Measurements from ENCODE around the gene RNGTT. TPM values are rescaled to one million over a fixed set of nuclear protein-coding genes. Genes with fewer than 3 reads are reported as not detected.

Gene RNGTT
- total RNA-seq, 3 donors from 2014 or later, result 8.4 to 11.6 (median 9.4) TPM

- intact Hi-C loops (cut with DNase I, micrococcal nuclease), result no loop called here
- ATAC-seq (no peak), DNase-seq (no peak)
- H3K4me3 ChIP-seq, result no peak overlapping the region
- H3K4me1 ChIP-seq (ENCODE audit: low read depth), result no peaks in the 10 kb centered on the region
- no peaks in the 10 kb centered on the region for H3K9me3 ChIP-seq
- no peaks in the 10 kb centered on the region for H3K36me3 ChIP-seq (ENCODE audit: low read depth)
- TF ChIP-seq CTCF (IDR thresholded peaks at IDR 0.05), result no peak
Observed at GRCh38 chr6:88852775-88853174, 110.6 kb downstream of the RNGTT start.

DNA sequence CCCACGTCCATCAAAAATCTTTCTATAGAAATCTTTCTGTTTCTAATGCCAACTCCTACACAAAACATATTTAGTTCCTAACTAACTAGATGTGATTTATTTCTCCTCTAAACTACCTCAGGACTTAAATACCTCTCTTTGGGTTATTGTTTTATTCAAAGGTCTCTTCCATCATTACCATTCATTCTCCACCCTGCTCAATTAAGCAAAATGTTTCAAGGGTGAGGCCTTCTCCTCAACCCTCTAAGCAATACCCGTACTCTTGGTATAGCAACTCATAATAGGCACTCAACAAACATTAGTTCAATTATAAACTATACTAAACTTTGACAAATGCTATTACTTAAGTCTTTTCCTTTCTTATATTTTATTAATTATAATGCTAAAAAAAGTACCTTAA lies 111.4 kb downstream of the RNGTT start:
- no peak for DNase-seq
- intact Hi-C loops (cut with DNase I, micrococcal nuclease), result no loop called here
- H3K4me3 ChIP-seq, result no peak overlapping the region
- no peaks in the 10 kb centered on the region for H3K36me3 ChIP-seq (ENCODE audit: low read depth)
- no peak for TF ChIP-seq CTCF (IDR thresholded peaks at IDR 0.05)
- H3K9me3 ChIP-seq, result no peaks in the 10 kb centered on the region
- no peak for ATAC-seq
- no peaks in the 10 kb centered on the region for H3K4me1 ChIP-seq (ENCODE audit: low read depth)

DNA sequence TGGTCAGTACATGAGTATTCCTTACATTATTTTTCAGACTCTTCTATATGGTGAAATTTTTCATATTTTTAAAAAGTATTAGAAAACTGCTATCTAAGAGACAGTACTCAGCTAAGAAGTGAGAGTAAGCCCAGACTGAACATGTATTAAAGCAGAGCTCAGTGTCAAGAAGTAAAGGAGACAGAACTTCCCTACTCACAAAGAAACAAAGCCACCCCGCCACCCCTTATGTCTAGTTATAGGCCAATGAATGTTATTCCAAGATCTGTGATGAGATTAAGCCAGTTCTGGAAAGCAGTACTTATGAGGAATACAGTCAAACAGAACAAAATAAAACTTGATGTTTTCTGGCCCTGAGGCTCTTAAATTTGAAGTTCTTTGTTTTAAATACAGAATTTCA lies 114.5 kb downstream of the RNGTT start:
- DNase-seq, result no peak
- no peak for ATAC-seq
- Histone ChIP-seq H3K9me3 (no peaks in the 10 kb centered on the region), H3K4me1 (ENCODE audit: low read depth) (no peaks in the 10 kb centered on the region), H3K4me3 (no peak overlapping the region), H3K36me3 (ENCODE audit: low read depth) (no peaks in the 10 kb centered on the region)
- no peak for TF ChIP-seq CTCF (IDR thresholded peaks at IDR 0.05)
- intact Hi-C loops (cut with DNase I, micrococcal nuclease), result no loop called here

DNA sequence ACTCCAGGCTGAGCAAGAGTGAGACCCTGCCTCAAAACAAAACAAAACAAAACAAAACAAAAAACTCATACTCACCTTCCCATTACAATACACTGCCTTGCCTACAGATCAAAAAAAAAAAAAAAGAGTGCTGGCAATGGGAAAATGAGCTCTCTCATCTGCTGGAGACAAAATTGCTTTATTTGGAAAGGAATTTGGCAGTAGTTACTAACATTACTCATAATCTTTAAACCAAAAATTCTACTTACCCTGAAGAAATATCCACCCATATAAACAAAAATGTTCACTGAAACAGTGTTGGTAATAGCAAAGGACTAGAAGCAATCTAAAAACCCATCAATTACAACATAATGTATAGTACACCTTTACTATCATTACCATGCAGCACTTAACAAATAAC lies 120.4 kb downstream of the RNGTT start:
- ATAC-seq, result no peak
- intact Hi-C loops (cut with DNase I, micrococcal nuclease), result no loop called here
- no peak for DNase-seq
- Histone ChIP-seq H3K4me1 (ENCODE audit: low read depth) (peaks cover 3% of the 10 kb centered on the region), H3K4me3 (no peak overlapping the region), H3K36me3 (ENCODE audit: low read depth) (no peaks in the 10 kb centered on the region), H3K9me3 (no peaks in the 10 kb centered on the region)
- no peak for TF ChIP-seq CTCF (IDR thresholded peaks at IDR 0.05)

- H3K4me1 ChIP-seq (ENCODE audit: low read depth), result peaks cover 3% of the 10 kb centered on the region
- H3K9me3 ChIP-seq, result no peaks in the 10 kb centered on the region
- H3K4me3 ChIP-seq, result no peak overlapping the region
- TF ChIP-seq CTCF (IDR thresholded peaks at IDR 0.05), result no peak
- no peak for DNase-seq
- H3K36me3 ChIP-seq (ENCODE audit: low read depth), result no peaks in the 10 kb centered on the region
- intact Hi-C loops (cut with DNase I, micrococcal nuclease), result no loop called here
- ATAC-seq, result no peak
Observed at GRCh38 chr6:88842320-88842719, 121.1 kb downstream of the RNGTT start.
